Subcutaneous abdominal adipose tissue (tissue), 5 donors: ENCODE results near the gene CCL25.

Experiments
- H3K27ac ChIP-seq: one replicate; pipeline ENCODE4 v1.7.0; 2013; ENCODE audit warnings: low read depth, mild to moderate bottlenecking, inconsistent platforms, low read length, moderate library complexity
- H3K27me3 ChIP-seq, 5 donors: one replicate each; pipeline ENCODE4 v1.7.0; 2013; ENCODE audit warnings: low read length in 5 of 5, inconsistent platforms in 1 of 5; ENCODE audit not compliant: control insufficient read depth in 5 of 5, insufficient read depth in 4 of 5
- H3K36me3 ChIP-seq, 5 donors: one replicate each; pipeline ENCODE4 v1.7.0; 2013; ENCODE audit warnings: low read length in 5 of 5; ENCODE audit not compliant: control insufficient read depth in 5 of 5, insufficient read depth in 5 of 5
- H3K4me1 ChIP-seq, 5 donors: one replicate each; pipeline ENCODE4 v1.7.0; 2013; ENCODE audit warnings: low read length in 5 of 5, mild to moderate bottlenecking in 3 of 5, moderate library complexity in 1 of 5; ENCODE audit not compliant: control insufficient read depth in 5 of 5, insufficient read depth in 5 of 5
- H3K4me3 ChIP-seq, 5 donors: one replicate each; pipeline ENCODE4 v1.7.0; 2013; ENCODE audit warnings: low read length in 5 of 5, low read depth in 1 of 5
- H3K9ac ChIP-seq, 5 donors: one replicate each; pipeline ENCODE4 v1.7.0; 2013; ENCODE audit warnings: low read length in 5 of 5, mild to moderate bottlenecking in 4 of 5, moderate library complexity in 3 of 5
- H3K9me3 ChIP-seq, 5 donors: one replicate each; pipeline ENCODE4 v1.7.0; 2013; ENCODE audit warnings: low read length in 5 of 5; ENCODE audit not compliant: control insufficient read depth in 5 of 5
- donor health status: healthy.
- donor health status: healthy.
- donor health status: healthy.
- donor health status: healthy.
- donor health status: healthy.

Gene CCL25

DNA sequence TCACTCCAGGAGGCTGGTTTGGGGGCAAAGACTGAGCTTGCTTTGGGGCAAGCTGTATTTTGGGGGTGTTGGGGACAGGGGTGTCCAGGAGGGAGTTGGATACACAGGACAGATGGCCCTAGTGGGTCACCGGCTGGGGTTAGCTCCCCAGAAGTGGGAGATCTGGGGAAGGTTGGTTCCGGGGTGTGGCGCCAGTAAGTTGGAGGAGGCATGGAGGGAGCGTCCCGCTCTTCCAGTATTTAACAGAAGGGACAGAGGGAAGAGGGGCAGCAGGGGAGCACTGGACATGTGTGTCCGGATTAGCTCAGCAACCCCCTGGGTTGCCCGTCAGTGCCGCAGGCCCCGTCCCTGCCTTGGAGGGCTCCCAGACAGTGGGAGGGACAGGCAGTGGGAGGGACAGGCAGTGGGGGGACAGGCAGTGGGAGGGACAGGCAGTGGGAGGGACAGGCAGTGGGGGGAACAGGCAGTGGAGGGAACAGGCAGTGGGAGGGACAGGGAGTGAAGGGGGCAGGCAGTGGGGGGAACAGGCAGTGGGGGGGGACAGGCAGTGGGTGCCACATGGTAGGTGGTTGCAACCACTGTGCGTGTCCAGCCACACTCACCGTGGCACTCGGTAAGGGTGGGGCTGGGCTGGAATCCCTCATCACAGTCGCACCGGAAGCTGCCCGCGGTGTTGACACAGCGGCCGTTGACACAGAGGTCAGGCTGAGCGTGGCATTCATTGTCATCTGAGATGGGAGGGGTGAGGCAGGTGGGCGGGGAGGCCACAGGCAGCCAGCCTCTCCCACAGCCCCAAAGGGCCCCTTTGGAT, 33.2 kb downstream of the CCL25 start:
- peaks cover 0 to 7% (median 4%) of the 10 kb centered on the region in 5 donors for H3K9me3 ChIP-seq
- no peak overlapping the region for H3K9ac ChIP-seq
- H3K4me1 ChIP-seq: no peaks in the 10 kb centered on the region
- no peak overlapping the region for H3K4me3 ChIP-seq
- H3K27ac ChIP-seq: no peak overlapping the region
- peaks cover 0 to 9% (median 6%) of the 10 kb centered on the region in 5 donors for H3K27me3 ChIP-seq
- H3K36me3 ChIP-seq: no peaks in the 10 kb centered on the region

DNA sequence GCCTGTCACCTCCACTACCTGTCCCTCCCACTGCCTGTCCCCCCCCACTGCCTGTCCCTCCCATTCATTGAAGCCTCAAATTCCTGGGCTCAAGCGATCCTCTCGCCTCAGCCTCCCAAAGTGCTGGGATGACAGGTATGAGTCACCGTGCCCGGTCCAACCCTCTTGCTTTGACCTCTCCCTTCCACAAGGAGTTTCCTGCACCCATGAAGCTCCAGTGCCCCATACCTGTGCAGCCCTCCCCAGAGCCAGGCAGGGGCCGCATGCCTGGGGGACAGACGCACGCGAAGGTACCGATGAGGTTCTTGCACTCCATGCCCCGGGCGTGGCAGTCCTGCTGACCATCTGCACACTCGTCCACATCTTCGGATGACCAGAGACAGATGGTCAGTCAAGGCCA, 34.3 kb downstream of the CCL25 start:
- no peak overlapping the region for H3K4me3 ChIP-seq
- H3K9ac ChIP-seq: no peak overlapping the region
- H3K9me3 ChIP-seq: peaks cover 0 to 11% (median 4%) of the 10 kb centered on the region in 5 donors
- no peaks in the 10 kb centered on the region for H3K4me1 ChIP-seq
- no peak overlapping the region for H3K27ac ChIP-seq
- peaks cover 0 to 9% (median 6%) of the 10 kb centered on the region in 5 donors for H3K27me3 ChIP-seq
- no peaks in the 10 kb centered on the region for H3K36me3 ChIP-seq

DNA sequence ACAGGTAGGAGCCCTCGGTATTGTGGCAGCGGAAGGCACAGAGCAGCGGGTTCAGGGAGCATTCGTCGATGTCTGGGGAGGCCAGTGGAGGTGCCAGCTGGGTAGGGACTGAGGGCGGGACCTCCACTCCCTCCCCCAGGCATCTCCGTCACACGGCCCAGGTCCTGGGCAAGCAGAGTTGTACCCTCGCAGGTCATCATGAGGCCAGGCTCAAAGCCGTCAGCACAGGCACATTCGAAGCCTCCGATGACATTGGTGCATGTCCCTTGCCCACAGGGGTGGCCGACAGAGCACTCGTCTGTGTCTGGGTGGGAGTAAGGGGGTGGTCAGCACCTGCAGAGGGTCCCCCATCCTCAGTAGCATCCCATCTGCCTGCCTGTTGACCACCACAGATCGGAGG, 35.3 kb downstream of the CCL25 start:
- Histone ChIP-seq H3K27ac (no peak overlapping the region), H3K27me3 (peaks cover 0 to 9% (median 6%) of the 10 kb centered on the region in 5 donors), H3K4me3 (no peak overlapping the region), H3K9me3 (peaks cover 0 to 11% (median 4%) of the 10 kb centered on the region in 5 donors), H3K4me1 (no peaks in the 10 kb centered on the region), H3K9ac (no peak overlapping the region), H3K36me3 (no peaks in the 10 kb centered on the region)

DNA sequence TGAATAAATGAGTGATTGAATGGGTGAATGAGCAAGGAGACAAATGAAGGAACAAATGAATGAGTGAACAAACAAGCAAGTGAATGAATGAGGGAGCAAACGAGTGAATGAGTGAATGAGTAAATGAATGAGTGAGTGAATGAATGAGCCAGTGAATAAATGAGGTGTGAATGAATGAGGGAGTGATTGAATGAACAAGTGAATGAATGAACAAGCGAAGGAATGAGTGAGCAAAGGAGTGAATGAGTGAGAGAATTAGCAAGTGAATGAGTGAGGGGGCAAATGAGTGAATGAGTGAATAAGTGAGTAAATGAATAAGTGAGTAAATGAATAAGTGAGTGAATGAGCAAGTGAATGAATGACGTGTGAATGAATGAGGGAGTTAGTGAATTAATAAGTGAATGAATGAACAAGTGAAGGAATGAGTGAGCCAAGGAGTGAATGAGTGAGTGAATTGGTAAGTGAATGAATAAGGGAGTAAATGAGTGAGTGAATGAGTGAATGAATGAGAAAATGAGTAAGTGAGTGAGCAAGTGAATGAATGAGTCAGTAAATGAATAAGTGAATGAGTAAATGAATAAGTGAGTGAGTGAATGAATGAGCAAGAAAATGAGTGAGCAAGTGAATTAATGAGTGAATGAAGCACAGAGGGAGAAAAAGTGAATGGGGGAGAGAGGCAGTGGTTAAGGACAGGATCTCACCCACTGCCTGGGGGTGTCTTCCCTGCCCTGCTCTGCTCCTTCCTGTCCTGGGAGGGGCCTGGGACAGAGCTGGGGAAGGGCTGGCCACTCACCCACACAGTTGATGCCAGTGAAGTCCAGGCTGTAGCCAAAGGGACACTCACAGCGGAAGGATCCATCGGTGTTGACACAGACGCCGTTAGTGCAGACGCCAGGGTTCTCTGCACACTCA, 36.4 kb downstream of the CCL25 start:
- Histone ChIP-seq H3K27me3 (peaks cover 0 to 9% (median 6%) of the 10 kb centered on the region in 5 donors), H3K36me3 (no peaks in the 10 kb centered on the region)

DNA sequence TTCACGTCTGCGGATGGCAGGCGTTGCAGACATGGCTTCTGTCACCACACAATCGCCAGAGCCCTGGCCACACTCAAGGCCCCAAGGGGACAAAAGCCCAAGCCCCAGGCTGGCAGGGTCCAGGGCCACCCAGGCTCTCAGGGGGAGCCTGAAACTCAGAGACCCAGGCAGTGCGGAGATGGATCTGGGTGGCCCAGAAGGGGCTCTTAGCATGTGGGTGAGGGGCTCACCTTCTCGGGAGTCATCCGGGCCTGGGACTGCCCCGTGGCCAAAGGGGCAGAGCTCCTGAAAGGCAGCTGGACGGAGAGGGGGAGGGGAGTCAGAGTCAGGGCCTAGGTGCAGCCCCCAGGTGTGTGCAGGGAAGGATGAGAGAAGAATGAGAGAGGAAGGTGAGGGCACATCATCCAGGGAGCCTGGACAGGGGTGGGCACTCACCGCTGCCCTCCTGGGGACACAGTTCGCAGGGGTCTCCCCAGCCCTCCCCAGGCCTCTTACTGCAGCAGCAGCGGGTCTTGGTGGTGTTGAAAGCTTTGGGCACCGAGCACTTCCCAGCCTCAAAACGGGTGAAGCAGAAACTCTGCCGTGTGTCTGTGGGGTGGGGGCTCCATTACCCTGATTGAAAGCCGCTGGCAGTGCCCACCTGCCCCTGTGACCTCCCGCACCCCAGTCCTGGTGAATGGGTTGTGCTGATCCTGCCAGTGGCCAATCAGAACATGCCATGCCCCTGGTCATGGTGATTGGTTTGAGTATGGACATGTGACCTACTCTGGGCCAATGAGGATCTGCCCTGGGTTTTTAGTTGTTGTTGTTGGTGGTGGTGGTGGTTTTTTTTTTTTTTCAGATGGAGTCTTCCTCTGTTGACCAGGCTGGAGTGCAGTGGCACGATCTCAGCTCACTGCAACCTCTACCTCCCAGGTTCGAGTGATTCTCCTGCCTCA, 37.4 kb downstream of the CCL25 start:
- no peaks in the 10 kb centered on the region for H3K4me1 ChIP-seq
- no peak overlapping the region for H3K4me3 ChIP-seq
- no peak overlapping the region for H3K27ac ChIP-seq
- H3K9me3 ChIP-seq: peaks cover 9 to 26% (median 18%) of the 10 kb centered on the region in 5 donors
- peaks cover 0 to 8% (median 6%) of the 10 kb centered on the region in 5 donors for H3K27me3 ChIP-seq
- no peak overlapping the region for H3K9ac ChIP-seq
- no peaks in the 10 kb centered on the region for H3K36me3 ChIP-seq

More for the DNA sequence above, 36.4 kb downstream of the CCL25 start:
- no peak overlapping the region for H3K4me3 ChIP-seq
- H3K9ac ChIP-seq: no peak overlapping the region
- no peaks in the 10 kb centered on the region for H3K4me1 ChIP-seq
- no peak overlapping the region for H3K27ac ChIP-seq
- peaks cover 3 to 17% (median 9%) of the 10 kb centered on the region in 5 donors for H3K9me3 ChIP-seq

DNA sequence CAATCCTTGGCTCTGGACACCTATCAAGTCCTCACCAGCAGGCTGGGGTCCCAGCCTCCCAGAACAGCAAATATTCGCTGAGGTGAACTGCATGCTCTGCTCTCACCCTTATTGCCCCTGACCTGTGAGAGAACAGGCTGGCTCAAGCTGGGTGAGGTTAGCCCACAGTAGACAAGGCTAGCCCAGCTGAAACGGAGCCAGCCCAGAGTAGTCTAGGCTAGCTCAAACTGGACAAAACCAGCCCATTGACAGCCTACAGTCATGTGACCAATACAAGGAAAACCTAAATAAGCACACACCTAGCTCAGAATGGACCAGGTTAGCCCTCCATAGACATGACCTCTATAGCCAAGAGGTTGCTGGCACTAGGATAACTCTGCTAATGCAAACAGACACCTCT, 38.4 kb downstream of the CCL25 start:
- H3K9me3 ChIP-seq: peaks cover 17 to 36% (median 28%) of the 10 kb centered on the region in 5 donors
- no peak overlapping the region for H3K9ac ChIP-seq
- H3K27me3 ChIP-seq: peaks cover 0 to 7% (median 0%) of the 10 kb centered on the region in 5 donors
- H3K4me1 ChIP-seq: no peaks in the 10 kb centered on the region
- H3K36me3 ChIP-seq: no peaks in the 10 kb centered on the region
- H3K4me3 ChIP-seq: no peak overlapping the region
- no peak overlapping the region for H3K27ac ChIP-seq

DNA sequence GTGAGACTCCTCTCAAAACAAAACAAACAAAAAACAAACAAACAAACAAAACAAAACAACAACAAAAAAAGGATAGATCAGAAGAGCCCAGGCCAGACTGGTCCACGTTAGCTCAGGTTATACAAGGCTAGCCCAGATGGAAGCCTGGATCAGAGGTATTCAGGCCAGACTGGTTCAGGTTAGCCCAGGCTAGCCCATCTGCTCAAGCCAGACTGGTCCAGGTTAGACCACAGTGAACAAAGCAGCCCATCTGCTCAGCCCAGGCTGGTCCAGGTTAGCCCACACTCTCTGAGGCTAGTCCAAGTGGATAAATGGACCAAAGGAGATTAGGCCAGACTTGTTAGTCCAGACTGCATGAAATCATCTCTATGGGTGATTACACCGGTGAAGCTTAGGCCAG, 41.2 kb downstream of the CCL25 start:
- no peaks in the 10 kb centered on the region for H3K4me1 ChIP-seq
- peaks cover 0 to 3% (median 0%) of the 10 kb centered on the region in 5 donors for H3K27me3 ChIP-seq
- peak overlapping the region in 3 of 5 donors; percentile 5 to 25 (median 9) for H3K4me3 ChIP-seq
- peaks cover 21 to 62% (median 51%) of the 10 kb centered on the region in 5 donors for H3K9me3 ChIP-seq
- no peak overlapping the region for H3K9ac ChIP-seq
- H3K36me3 ChIP-seq: no peaks in the 10 kb centered on the region
- H3K27ac ChIP-seq: no peak overlapping the region

DNA sequence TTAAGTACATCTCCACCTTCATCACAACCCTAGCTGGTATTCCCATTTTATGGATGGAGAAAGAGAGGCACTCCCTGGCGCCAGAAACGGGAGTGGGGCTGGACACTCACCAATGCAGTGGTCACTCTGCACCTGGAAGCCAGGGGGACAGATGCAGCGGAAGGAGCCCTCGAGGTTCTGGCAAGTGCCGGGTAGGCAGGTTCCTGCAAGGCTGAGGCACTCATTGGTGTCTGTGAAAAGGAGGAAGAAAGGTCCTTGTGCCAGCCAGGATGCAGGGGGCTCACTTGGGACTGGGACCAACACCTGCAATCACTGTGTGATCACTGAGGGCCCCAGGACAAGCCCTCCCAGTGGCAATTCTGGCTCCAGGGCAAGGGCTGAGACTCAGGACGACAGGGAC, 41.8 kb downstream of the CCL25 start:
- Histone ChIP-seq H3K4me3 (peak overlapping the region in 2 of 5 donors; percentile 23 to 25), H3K9me3 (peaks cover 21 to 62% (median 51%) of the 10 kb centered on the region in 5 donors), H3K4me1 (no peaks in the 10 kb centered on the region), H3K27me3 (peaks cover 0 to 3% (median 0%) of the 10 kb centered on the region in 5 donors), H3K36me3 (no peaks in the 10 kb centered on the region), H3K9ac (no peak overlapping the region), H3K27ac (no peak overlapping the region)

DNA sequence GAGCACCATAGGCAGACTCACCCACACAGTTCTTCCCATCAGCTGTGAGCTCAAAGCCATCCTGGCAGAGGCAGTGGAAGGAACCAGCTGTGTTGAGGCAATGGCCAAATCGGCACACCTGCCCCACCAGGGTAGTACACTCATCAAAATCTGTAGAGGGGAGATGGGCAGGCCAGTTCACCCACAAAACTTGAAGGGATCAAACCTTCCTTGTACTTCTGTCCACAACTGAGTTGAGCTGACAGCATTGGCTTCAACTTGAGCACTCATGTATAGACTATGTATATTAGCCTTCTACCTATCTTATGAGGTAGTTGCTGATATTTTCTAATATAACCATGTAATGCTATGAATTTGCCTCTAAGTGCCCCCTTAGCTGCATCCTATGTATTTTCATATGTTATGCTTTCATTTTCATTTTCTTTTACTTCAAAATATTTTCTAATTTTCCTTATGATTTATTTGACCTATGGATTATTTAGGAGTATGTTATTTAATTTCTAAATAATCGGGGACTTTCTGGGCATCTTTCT, 42.9 kb downstream of the CCL25 start:
- no peak overlapping the region for H3K27ac ChIP-seq
- H3K36me3 ChIP-seq: no peaks in the 10 kb centered on the region
- H3K27me3 ChIP-seq: peaks cover 0 to 3% (median 0%) of the 10 kb centered on the region in 5 donors
- no peaks in the 10 kb centered on the region for H3K4me1 ChIP-seq
- H3K9ac ChIP-seq: no peak overlapping the region
- H3K4me3 ChIP-seq: peak overlapping the region; percentile 1 to 67 (median 41)
- H3K9me3 ChIP-seq: peaks cover 21 to 58% (median 49%) of the 10 kb centered on the region in 5 donors
